Measurements from ENCODE around the gene IL23R. TPM values are rescaled to one million over a fixed set of nuclear protein-coding genes. Genes with fewer than 3 reads are reported as not detected.
"Not testable (repeated sequence)": the region's sequence is repeated elsewhere in the genome, so short reads cannot be mapped to it uniquely, and the experiment has no call there.

IL23R gene
- total RNA-seq, 2 donors from 2014 or later: 1.2 to 1.3 TPM

DNA sequence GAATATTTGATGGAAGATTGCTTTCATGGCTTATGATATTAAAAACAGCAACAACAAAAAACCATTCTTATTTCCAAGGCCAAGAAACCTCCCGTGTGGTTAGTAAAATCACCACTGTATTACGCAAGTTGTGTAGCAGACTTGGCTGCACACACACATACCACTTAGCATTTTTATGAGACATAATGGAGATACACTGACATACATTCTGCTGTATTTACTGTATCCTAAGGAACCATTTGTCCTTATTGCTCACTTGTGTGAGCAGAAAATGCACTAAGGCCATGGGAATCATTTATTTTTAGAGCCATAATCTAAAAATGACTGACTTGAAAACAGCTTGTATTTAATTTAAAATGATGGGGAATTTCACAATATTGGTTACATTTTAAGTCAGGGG, 30.9 kb upstream of the IL23R start:
- Histone ChIP-seq H3K9me3 (no peaks in the 10 kb centered on the region), H3K27ac (no peak overlapping the region), H3K9ac (ENCODE audit: low read depth in 2 of 2, low read length in 2 of 2) (no peak overlapping the region), H3K36me3 (no peaks in the 10 kb centered on the region), H3K4me1 (no peaks in the 10 kb centered on the region), H3K27me3 (no peaks in the 10 kb centered on the region), H3K4me3 (no peak overlapping the region)
- no peak for DNase-seq
- TF ChIP-seq, protein P1, sequence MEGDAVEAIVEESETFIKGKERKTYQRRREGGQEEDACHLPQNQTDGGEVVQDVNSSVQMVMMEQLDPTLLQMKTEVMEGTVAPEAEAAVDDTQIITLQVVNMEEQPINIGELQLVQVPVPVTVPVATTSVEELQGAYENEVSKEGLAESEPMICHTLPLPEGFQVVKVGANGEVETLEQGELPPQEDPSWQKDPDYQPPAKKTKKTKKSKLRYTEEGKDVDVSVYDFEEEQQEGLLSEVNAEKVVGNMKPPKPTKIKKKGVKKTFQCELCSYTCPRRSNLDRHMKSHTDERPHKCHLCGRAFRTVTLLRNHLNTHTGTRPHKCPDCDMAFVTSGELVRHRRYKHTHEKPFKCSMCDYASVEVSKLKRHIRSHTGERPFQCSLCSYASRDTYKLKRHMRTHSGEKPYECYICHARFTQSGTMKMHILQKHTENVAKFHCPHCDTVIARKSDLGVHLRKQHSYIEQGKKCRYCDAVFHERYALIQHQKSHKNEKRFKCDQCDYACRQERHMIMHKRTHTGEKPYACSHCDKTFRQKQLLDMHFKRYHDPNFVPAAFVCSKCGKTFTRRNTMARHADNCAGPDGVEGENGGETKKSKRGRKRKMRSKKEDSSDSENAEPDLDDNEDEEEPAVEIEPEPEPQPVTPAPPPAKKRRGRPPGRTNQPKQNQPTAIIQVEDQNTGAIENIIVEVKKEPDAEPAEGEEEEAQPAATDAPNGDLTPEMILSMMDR (IDR thresholded peaks at IDR 0.05): no peak
- intact Hi-C loops (cut with DNase I): no loop called here

DNA sequence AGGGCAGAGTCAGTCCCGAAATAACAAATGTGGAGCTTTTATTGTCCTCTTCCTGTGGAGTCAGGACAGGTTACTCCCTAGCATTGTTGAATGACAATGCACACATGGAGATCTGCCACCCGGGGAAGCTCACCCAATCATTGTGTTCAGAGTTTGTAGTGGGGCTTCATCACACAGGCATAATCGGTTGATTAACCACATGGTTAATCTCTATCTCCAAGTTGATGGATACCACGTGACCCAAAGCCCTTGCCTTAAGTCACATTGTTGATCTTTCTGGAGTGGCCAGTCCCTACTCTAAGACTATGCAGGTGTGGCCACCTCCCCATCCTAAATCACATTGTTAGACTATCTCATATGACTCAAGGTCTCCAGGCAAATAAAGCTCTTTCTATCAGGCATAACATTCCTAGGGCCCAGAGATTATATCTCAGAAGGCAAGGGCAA, 28.9 kb upstream of the IL23R start:
- H3K27ac ChIP-seq: peak overlapping the region; percentile 80
- no peak overlapping the region for H3K4me3 ChIP-seq
- TF ChIP-seq, protein P1 (IDR thresholded peaks at IDR 0.05): no peak
- intact Hi-C loops (cut with DNase I): no loop called here
- peak overlapping the region in 1 of 2 donors; percentile 43 for H3K9ac ChIP-seq (ENCODE audit: low read depth in 2 of 2, low read length in 2 of 2)
- H3K27me3 ChIP-seq: no peaks in the 10 kb centered on the region
- H3K9me3 ChIP-seq: no peaks in the 10 kb centered on the region
- H3K36me3 ChIP-seq: no peaks in the 10 kb centered on the region
- H3K4me1 ChIP-seq: no peaks in the 10 kb centered on the region
- peak; percentile 75 for DNase-seq

DNA sequence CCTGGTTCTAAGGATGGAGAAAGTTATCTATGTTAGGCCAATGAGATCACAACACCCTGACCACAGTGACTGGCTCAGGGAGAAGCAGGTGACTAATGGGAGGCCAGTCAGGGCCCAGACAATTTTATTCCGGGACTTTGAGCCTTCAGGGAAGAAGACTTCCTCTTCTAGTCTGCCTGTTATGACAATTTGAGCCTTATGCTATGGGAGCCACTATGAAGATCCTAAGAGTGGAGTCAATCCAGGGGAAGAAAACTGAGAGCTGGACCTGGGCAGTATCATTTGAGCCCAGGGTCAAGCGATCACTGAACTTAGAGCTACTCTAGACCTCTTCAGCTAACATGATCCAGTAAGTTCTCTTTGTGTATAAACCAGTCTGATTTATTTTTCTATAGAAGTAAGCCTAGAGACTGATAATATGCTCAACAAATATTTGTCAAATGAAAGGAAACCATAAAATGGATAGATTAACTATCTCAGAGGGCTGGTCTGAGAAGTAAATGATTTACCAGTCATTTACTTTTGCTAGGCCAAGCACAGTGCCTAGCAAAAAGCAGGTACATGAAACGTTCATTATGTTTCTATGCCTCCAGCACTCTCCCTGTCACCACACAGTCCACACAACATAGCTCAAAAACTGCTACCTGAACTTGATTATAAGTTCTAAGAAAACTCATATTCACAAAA, 27.3 kb upstream of the IL23R start:
- TF ChIP-seq, protein P1 (IDR thresholded peaks at IDR 0.05): no peak
- Histone ChIP-seq H3K4me1 (no peaks in the 10 kb centered on the region), H3K27me3 (no peaks in the 10 kb centered on the region), H3K9ac (ENCODE audit: low read depth in 2 of 2, low read length in 2 of 2) (peak overlapping the region in 1 of 2 donors; percentile 46), H3K36me3 (no peaks in the 10 kb centered on the region), H3K4me3 (no peak overlapping the region), H3K9me3 (no peaks in the 10 kb centered on the region), H3K27ac (peak overlapping the region; percentile 80)
- peak; percentile 63 for DNase-seq
- intact Hi-C loops (cut with DNase I): no loop called here

DNA sequence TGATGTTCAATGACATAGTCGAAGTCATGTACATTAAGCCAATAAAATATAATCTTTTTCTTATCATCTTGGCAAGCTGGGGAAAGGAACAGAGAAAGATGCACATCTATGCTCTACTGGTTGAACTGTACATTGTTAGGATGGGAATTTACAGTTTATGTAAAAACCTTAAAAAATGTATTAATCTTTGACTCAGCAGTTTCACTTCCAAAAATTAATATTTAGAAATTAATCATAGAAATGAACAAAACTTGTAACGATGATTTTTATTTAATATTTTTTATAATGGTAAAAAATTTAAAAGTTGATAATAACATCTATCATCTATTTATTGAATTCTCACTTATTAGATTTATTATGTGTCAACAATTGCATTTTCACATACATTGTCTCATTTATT, 25.8 kb upstream of the IL23R start:
- no peak for DNase-seq
- Histone ChIP-seq H3K4me3 (no peak overlapping the region), H3K27ac (no peak overlapping the region), H3K9me3 (no peaks in the 10 kb centered on the region), H3K27me3 (no peaks in the 10 kb centered on the region), H3K9ac (ENCODE audit: low read depth in 2 of 2, low read length in 2 of 2) (no peak overlapping the region), H3K4me1 (no peaks in the 10 kb centered on the region), H3K36me3 (no peaks in the 10 kb centered on the region)
- intact Hi-C loops (cut with DNase I): no loop called here
- TF ChIP-seq, protein P1 (IDR thresholded peaks at IDR 0.05): no peak

DNA sequence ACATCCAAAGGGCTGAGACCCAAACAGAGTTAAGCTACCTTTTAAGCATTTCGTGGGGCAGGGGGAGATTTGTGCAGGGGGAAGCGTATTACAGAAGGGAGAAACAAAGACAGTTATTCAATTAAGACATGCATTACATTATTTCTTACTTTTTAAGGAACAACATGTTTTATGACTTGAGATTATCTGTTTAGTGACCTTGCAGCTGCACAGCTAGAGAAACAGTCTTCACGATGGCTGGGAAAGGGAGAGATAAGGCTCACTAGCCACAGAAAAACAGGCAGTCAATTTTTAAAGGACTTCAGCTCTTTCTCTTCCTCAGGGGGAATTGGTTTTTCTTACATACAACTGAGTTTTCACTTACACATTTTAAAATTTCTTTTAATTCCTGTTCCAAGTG, 24.4 kb upstream of the IL23R start:
- intact Hi-C loops (cut with DNase I); H3K4me1 ChIP-seq; H3K36me3 ChIP-seq: not testable (repeated sequence)

DNA sequence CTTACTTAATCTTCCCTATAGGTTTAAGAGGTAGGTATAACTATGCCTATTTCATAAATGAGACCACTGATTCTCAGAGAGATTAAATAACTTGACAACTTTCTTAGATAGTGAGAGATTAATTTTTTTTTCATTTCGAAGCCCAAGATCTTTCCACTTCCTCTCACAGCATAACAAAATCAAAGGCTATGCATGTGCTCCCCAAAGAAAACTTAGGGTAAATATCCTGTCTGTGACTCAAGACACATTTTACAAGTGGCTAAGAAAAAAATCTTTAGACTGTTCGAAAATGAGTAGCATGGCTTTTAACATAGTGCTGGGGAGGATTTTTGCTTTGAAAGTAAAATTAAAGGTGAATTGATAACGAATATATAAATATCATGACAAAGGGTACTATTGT, 23.3 kb upstream of the IL23R start:
- Histone ChIP-seq H3K4me3 (no peak overlapping the region), H3K9me3 (no peaks in the 10 kb centered on the region), H3K4me1 (no peaks in the 10 kb centered on the region), H3K27me3 (no peaks in the 10 kb centered on the region), H3K36me3 (no peaks in the 10 kb centered on the region), H3K27ac (no peak overlapping the region), H3K9ac (ENCODE audit: low read depth in 2 of 2, low read length in 2 of 2) (no peak overlapping the region)
- TF ChIP-seq, protein P1 (IDR thresholded peaks at IDR 0.05): no peak
- DNase-seq: no peak
- intact Hi-C loops (cut with DNase I): no loop called here

More for the DNA sequence above, 24.4 kb upstream of the IL23R start:
- H3K9ac ChIP-seq (ENCODE audit: low read depth in 2 of 2, low read length in 2 of 2); H3K27me3 ChIP-seq; H3K27ac ChIP-seq; H3K9me3 ChIP-seq; H3K4me3 ChIP-seq; DNase-seq: not testable (repeated sequence)

Data from colonic mucosa (tissue), 4 donors.